NOMO-1 (cell line): ENCODE measurements around the gene KCNQ5.
"Not testable (repeated sequence)": the region's sequence is repeated elsewhere in the genome, so short reads cannot be mapped to it uniquely, and the experiment has no call there.

Experiments used
- DNase-seq, 2 experiments: peaks; one replicate each; lab custom pipeline; 2025; ENCODE audit not compliant: unreplicated experiment in 2 of 2; lab: John Stamatoyannopoulos, UW

The KCNQ5 gene

GRCh38 chr6:73216859-73217258 is 595.0 kb downstream of the KCNQ5 start:
- DNase-seq = no peak

GRCh38 chr6:73225396-73225795 is 603.5 kb downstream of the KCNQ5 start, which contains the start of gene KHDC1L:
Gene KHDC1L, minus strand, starts transcription at chr6:73225496. Its CDS starts 88 bp downstream, at chr6:73225408.
- DNase-seq = no peak

GRCh38 chr6:73227606-73228255 is 605.9 kb downstream of the KCNQ5 start:
- DNase-seq = no peak

GRCh38 chr6:73231986-73232391 is 610.1 kb downstream of the KCNQ5 start:
- peak; percentile 9 to 77 for DNase-seq

GRCh38 chr6:73233048-73233447 is 611.2 kb downstream of the KCNQ5 start:
- DNase-seq = no peak

- not testable (repeated sequence) for DNase-seq
Observed at GRCh38 chr6:73233971-73234370, 612.1 kb downstream of the KCNQ5 start.

GRCh38 chr6:73234733-73235132 is 612.9 kb downstream of the KCNQ5 start:
- no peak for DNase-seq

GRCh38 chr6:73236144-73236750 is 614.4 kb downstream of the KCNQ5 start:
- no peak for DNase-seq

- no peak for DNase-seq
Observed at GRCh38 chr6:73240730-73241129, 618.9 kb downstream of the KCNQ5 start.

GRCh38 chr6:73242001-73242400 is 620.1 kb downstream of the KCNQ5 start:
- no peak for DNase-seq
